Brain pericyte (primary cell): Measurements from ENCODE around the gene IL17F.

Source experiments
- DNase-seq: peaks from one replicate; pipeline ENCODE4 v3.0.0-alpha.2; 2012; ENCODE audit warnings: low read depth, low spot score

The IL17F gene

DNA sequence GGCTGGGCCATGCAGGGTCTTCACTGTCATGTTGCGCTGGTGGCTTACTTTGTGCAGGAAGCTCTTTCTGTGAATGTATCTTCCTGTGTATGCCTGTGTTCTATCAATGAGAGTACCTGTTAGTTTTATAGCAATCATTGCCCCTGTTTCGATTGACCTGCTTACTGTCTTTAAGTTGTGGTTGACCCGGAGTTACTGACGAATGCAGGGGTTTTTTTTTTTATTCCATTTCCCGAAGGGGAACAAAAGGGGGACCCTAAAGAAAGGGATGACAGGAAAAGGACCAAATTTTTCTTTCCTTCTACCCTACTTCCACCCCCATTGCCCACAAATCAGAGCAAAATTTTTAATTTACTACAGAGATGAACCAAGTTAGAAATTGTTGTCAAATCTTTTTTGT, at the start of gene IL17F:
IL17F (minus strand) TSS at position 101 of the 400 bp plus-strand sequence; CDS start at position 30, 71 bp downstream.
- no peak for DNase-seq

DNA sequence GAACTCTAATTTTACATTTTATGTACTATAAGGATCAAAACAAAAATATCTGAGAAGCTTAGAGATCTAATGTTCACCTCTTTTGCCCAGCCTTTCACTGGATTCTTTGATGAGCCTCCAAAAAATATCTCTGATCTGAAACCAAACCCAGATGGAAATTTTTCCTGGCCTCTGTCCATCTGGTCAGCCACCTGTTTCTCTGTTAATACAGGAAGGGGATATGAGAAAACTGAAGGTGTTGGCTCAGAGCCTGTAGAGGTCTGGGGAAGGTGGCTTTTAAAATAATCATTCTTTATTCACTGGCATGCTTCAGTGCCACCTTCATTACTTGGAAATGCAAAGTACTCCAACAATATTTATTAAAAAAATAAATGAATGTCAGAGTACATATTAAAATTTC, 48.8 kb upstream of the IL17F start:
- no peak for DNase-seq

DNA sequence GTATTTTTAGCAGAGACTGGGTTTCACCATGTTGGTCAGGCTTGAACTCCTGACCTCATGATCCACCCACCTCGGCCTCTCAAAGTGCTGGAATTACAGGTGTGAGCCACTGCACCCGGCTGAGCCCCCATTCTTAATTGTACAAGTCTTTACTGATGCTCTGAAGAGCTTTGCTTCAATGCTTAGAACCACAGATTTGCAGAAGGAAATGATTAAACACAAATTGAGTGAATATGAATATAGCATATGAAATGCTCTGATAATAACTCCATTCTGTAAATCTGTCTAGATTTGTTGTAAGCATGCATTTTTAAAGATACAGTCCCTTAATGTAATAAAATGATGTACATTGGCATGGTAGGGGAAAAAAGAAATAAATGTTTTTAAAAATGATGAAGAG, 44.5 kb upstream of the IL17F start:
- no peak for DNase-seq

DNA sequence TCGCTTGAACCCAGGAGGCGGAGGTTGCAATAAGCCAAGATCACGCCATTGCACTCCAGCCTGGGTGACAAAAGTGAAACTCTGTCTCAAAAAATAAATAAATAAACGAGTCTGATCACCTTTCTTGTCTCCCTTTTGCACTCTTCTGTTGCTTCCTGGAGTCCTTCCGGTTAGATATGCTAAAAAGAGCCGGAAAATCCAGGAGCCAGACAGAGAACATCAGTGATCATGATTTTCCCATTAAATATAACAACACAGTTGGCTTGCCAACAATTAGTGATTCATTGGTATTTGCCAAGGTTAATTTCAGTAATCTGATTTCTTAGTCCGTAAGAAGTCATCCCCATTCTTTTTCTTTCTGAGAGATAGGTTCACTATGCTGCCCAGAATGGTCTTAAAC, 43.9 kb upstream of the IL17F start:
- no peak for DNase-seq

- no peak for DNase-seq
Measured at GRCh38 chr6:52286798-52287432, 42.6 kb upstream of the IL17F start.

DNA sequence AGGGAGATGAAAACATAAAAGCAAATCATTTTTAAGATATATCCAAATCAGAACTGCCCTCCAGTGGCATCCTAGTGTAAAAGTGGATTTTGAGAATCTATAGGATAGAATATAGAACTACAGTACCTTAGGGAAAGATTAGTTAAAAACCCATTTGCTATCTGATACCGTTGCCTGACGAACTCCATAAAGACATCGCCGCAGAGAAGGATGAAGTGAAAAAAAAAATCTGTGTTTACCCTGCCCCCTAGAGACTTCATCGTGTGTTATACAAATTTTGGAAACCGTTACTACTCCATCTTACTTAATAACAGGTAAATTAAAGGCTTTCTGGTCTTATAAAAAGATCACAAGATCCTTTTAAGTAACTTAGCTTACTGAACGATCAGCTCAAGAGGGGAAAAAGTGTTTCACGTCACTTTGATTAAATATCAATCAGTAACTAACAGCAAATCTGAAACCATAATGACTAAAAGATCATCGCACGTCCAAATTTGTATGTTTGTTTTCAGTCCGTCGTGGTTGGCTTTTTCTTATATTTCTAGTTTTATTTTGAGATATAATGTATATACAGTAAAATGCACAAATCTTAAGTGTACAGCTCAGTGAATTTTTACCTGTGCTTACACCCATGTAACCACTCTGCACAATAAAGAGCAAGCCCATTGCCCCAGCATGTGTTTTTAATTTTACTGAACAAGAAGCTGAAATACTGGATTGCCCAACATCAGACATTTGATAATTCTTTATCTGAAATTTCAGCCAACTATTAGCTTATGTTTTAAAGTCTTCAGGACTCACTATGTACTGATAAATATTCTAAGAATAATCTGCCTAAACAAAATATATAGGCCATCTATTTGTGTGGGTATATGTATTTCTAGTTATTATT, 41.1 kb upstream of the IL17F start:
- no peak for DNase-seq

- peak; percentile 99 for DNase-seq
Measured at GRCh38 chr6:52284460-52285176, 40.3 kb upstream of the IL17F start, which contains the start of gene MCM3. TSS of gene MCM3 (minus strand) at chr6:52284742. CDS start at chr6:52284674, 68 bp downstream.

DNA sequence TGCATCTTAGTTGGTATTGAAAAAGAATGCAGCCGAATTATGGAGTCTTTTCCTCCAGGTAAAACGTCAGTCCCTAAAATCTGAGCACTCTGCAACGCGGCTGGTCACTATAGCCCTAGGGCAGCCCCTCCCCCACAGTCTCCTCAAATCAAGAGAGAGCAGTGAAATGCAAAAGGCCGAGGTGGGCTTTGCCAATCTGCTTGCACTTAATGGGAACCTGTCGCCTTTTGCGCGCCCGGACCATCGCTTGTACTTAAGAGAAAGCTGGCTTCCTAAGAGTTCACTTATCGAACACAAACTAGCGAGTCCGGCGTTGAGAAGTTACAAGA, 39.8 kb upstream of the IL17F start:
- no peak for DNase-seq

DNA sequence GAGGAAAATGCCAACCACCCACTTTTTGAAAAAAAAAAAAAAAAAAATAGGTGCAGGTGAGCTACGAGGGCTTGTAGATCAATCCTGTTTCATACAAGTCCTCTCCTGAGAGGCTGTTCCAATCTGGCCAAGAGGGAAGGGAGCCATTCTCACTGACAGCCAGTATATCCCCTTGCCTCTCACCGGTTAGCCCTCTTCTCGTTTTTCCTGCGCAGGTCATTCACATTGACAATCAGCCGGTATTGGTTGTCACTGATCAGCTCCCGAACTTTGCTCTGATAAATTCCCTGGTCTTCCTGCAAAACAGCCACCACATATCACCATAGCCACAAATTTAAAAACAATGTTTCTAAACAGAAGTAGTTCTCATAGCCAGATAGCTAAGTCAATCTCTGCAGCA, 38.8 kb upstream of the IL17F start:
- no peak for DNase-seq

- no peak for DNase-seq
Measured at GRCh38 chr6:52276130-52276529, 31.8 kb upstream of the IL17F start.

GRCh38 chr6:52271852-52272460, 27.7 kb upstream of the IL17F start:
- no peak for DNase-seq

- DNase-seq = peak; percentile 22
Measured at GRCh38 chr6:52263709-52264540, 19.6 kb upstream of the IL17F start.

GRCh38 chr6:52262620-52263344, 18.5 kb upstream of the IL17F start:
- DNase-seq = no peak

DNA sequence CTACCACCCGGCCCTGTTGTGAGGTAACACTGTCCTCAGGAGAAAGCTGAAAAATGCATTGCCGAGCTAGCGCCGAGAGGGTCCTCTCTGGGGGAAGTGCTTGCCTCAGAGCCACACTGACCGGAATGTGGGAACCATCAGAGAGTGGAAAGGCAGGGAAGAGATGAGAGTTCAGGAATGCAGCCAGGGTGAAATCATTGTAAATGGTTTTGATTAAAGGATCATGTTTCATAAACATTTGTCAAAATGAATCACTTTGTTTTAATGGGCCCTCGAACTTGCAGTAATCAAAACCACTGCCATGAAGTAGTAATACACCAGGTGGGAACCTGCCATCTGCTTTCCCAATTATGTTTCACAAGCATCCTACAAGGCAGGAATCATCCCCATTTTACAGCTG, 16.9 kb upstream of the IL17F start:
- no peak for DNase-seq

- DNase-seq = no peak
Measured at GRCh38 chr6:52260634-52261033, 16.3 kb upstream of the IL17F start.

- DNase-seq = no peak
Measured at GRCh38 chr6:52255434-52255833, 11.1 kb upstream of the IL17F start.

GRCh38 chr6:52254731-52255378, 10.6 kb upstream of the IL17F start:
- DNase-seq = no peak

- no peak for DNase-seq
Measured at GRCh38 chr6:52253494-52253893, 9.2 kb upstream of the IL17F start.

DNA sequence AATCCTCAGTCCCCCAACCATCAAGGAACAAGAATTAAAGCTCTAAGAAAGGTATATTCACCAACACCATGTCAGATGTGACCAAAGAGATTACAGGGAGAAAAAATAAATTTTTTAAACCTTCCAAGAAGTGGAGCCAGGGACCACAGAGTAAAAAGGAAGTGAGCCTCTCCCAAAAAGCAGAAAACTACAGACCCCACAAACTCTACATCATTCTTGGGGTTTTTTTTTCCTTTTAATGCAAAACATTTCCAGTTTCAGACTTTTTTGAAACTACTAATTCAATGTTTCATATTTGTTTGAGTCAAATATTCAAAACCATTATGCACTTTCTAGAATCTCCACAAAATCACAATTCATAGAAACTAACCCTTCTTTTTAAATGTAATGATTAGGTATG, 6.8 kb upstream of the IL17F start:
- no peak for DNase-seq

DNA sequence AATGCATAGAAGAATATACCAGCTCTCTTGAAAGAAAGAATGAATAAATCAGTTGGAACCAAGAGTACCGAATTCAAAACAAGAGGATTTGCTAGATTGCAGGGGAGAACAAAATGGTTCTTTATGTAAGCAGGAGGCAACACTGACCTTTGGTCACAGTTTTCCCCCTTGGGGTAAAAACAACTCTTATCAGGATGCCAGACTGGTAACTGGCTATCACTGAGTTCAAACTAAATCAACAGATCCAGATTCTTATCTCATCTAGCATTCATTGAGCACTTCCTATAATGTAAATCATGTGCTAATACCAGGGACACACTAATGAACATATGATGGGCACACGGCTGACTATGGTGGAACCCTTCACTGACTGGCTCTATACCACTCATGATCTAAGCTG, 4.8 kb upstream of the IL17F start:
- no peak for DNase-seq
